ENCODE data around the gene TM9SF4. TPM values are rescaled to one million over a fixed set of nuclear protein-coding genes. Genes with fewer than 3 reads are reported as not detected.

TM9SF4 gene
- total and polyA plus RNA-seq, 2 of the 8 experiments (the other 6 are each of a cell fraction or from before 2014, with no cell fraction given), result 38.4 to 68.7 TPM

GRCh38 chr20:32207626-32208498 is 98.3 kb downstream of the TM9SF4 start, which contains the start of the genes PLAGL2 and POFUT1 (continued):
- TF ChIP-seq JUND (IDR thresholded peaks at IDR 0.05; ENCODE audit: low read length), result no peak
- peak; percentile 84 for TF ChIP-seq POLR2AphosphoS5 (IDR thresholded peaks at IDR 0.05; ENCODE audit: low read depth, low read length)
- peak; percentile 100 for TF ChIP-seq PHF8 (conservative IDR thresholded peaks at IDR 0.05; ENCODE audit: low read depth, low read length)
- TF ChIP-seq CHD7 (IDR thresholded peaks at IDR 0.05; ENCODE audit: insufficient replicate concordance, low read length), result no peak
- TF ChIP-seq EGR1 (IDR thresholded peaks at IDR 0.05; ENCODE audit: borderline replicate concordance, low read depth, low read length), result peak; percentile 96
- TF ChIP-seq SIN3A (conservative IDR thresholded peaks at IDR 0.05 in 1 of 2, IDR thresholded peaks at IDR 0.05 in 1 of 2; ENCODE audit: low read depth in 1 of 2, low read length in 2 of 2), result peak; percentile 63 to 81; a peak in 1 of 4 replicates
- peak; percentile 62 for TF ChIP-seq SAP30 (IDR thresholded peaks at IDR 0.05; ENCODE audit: insufficient read depth, insufficient replicate concordance, low read length)
- TF ChIP-seq ATF3 (IDR thresholded peaks at IDR 0.05; ENCODE audit: insufficient read depth, low read depth, low read length), result no peak

All from H1 (cell line).